Naive B cell (primary cell): ENCODE results near the gene NHP2. TPM values are rescaled to one million over a fixed set of nuclear protein-coding genes. Genes with fewer than 3 reads are reported as not detected.
"Not testable (repeated sequence)": the region's sequence is repeated elsewhere in the genome, so short reads cannot be mapped to it uniquely, and the experiment has no call there.

ENCODE experiments used
- ATAC-seq, 2 donors: fragments of 150-1000 bp; cut with Tn5 transposase; 2 replicates each; pipeline ENCODE4 v1.10.0; 2021; ENCODE audit warnings: low read depth in 2 of 2, mild to moderate bottlenecking in 2 of 2, moderate library complexity in 2 of 2
- DNase-seq: peaks from one replicate; pipeline ENCODE4 v3.0.0; 2022
- H3K27ac Mint-ChIP-seq, 6 donors: one replicate each; pipeline ENCODE4 v1.8.0; 2020 to 2022; ENCODE audit warnings: mild to moderate bottlenecking in 6 of 6, mixed read lengths in 6 of 6, moderate library complexity in 5 of 6, inconsistent platforms in 2 of 6
- H3K27me3 Mint-ChIP-seq, 3 donors: one replicate each; pipeline ENCODE4 v1.8.0; 2021 to 2022; ENCODE audit warnings: mixed read lengths in 3 of 3, mild to moderate bottlenecking in 1 of 3
- H3K36me3 Mint-ChIP-seq, 2 donors: one replicate each; pipeline ENCODE4 v1.8.0; 2020 to 2022; ENCODE audit warnings: mixed read lengths in 2 of 2, inconsistent platforms in 1 of 2, mild to moderate bottlenecking in 1 of 2
- H3K4me1 Mint-ChIP-seq, 3 donors: one replicate each; pipeline ENCODE4 v1.8.0; 2020 to 2022; ENCODE audit warnings: mixed read lengths in 3 of 3, inconsistent platforms in 1 of 3, mild to moderate bottlenecking in 1 of 3, moderate library complexity in 1 of 3
- H3K4me3 Mint-ChIP-seq, 8 donors: one replicate each; pipeline ENCODE4 v1.8.0; 2020 to 2022; ENCODE audit warnings: mild to moderate bottlenecking in 8 of 8, mixed read lengths in 8 of 8, moderate library complexity in 8 of 8, inconsistent platforms in 2 of 8
- H3K9me3 Mint-ChIP-seq, 7 donors: one replicate each; pipeline ENCODE4 v1.8.0; 2020 to 2022; ENCODE audit warnings: mixed read lengths in 7 of 7, mild to moderate bottlenecking in 5 of 7, inconsistent platforms in 2 of 7, moderate library complexity in 1 of 7
- polyA plus RNA-seq, 6 donors: library from polyadenylated mRNA; unstranded; fragments of 300-500 nt; fragmentation: Illumina TruSeq; gene quantifications; one replicate each; pipeline ENCODE4 v1.2.3, GENCODE V29; 2021; ENCODE audit warnings: low read depth in 6 of 6

Gene NHP2
- polyA plus RNA-seq = 100 to 1,000 TPM; 212 to 320 (median 229) TPM

GRCh38 chr5:178153530-178154340 lies at the start of gene NHP2:
TSS of gene NHP2 (minus strand) at chr5:178153885. CDS start at chr5:178153817, 68 bp downstream.
- H3K4me3 Mint-ChIP-seq = peak within 1 kb of the TSS; percentile 91 to 98 (median 98)
- peak; percentile 97 to 98 for ATAC-seq
- H3K36me3 Mint-ChIP-seq = peaks cover 0 to 1% of the 10 kb centered on the region in 2 donors
- no peaks in the 10 kb centered on the region for H3K9me3 Mint-ChIP-seq
- peak within 1 kb of the TSS; percentile 87 to 97 (median 94) for H3K27ac Mint-ChIP-seq
- DNase-seq = peak; percentile 94
- peaks cover 30 to 40% (median 35%) of the 10 kb centered on the region in 3 donors for H3K4me1 Mint-ChIP-seq
- H3K27me3 Mint-ChIP-seq = no peaks in the 10 kb centered on the region

GRCh38 chr5:178202541-178202940 lies 48.9 kb upstream of the NHP2 start:
- Mint-ChIP-seq H3K27ac (peak overlapping the region in 1 of 6 donors; percentile 42), H3K9me3 (peaks cover 0 to 3% (median 0%) of the 10 kb centered on the region in 7 donors), H3K4me1 (peaks cover 13 to 24% (median 20%) of the 10 kb centered on the region in 3 donors), H3K36me3 (peaks cover 0 to 7% of the 10 kb centered on the region in 2 donors), H3K4me3 (peak overlapping the region; percentile 2 to 86 (median 76)), H3K27me3 (peaks cover 0 to 5% (median 0%) of the 10 kb centered on the region in 3 donors)
- ATAC-seq (no peak), DNase-seq (no peak)

- peaks cover 0 to 7% of the 10 kb centered on the region in 2 donors for H3K36me3 Mint-ChIP-seq
- H3K27ac Mint-ChIP-seq = no peak overlapping the region
- H3K4me1 Mint-ChIP-seq = peaks cover 13 to 18% (median 15%) of the 10 kb centered on the region in 3 donors
- ATAC-seq (no peak), DNase-seq (no peak)
- peaks cover 0 to 5% (median 0%) of the 10 kb centered on the region in 3 donors for H3K27me3 Mint-ChIP-seq
- peaks cover 0 to 3% (median 0%) of the 10 kb centered on the region in 7 donors for H3K9me3 Mint-ChIP-seq
- peak overlapping the region in 3 of 8 donors; percentile 29 to 74 (median 64) for H3K4me3 Mint-ChIP-seq
Observed at GRCh38 chr5:178201927-178202235, 48.2 kb upstream of the NHP2 start.

- peaks cover 0 to 5% (median 0%) of the 10 kb centered on the region in 3 donors for H3K27me3 Mint-ChIP-seq
- H3K27ac Mint-ChIP-seq = no peak overlapping the region
Observed at GRCh38 chr5:178201221-178201926, 47.7 kb upstream of the NHP2 start.

GRCh38 chr5:178199581-178200434 lies 46.1 kb upstream of the NHP2 start:
- no peak overlapping the region for H3K27ac Mint-ChIP-seq
- peak overlapping the region in 2 of 8 donors; percentile 56 to 69 for H3K4me3 Mint-ChIP-seq
- peaks cover 0 to 5% (median 4%) of the 10 kb centered on the region in 3 donors for H3K4me1 Mint-ChIP-seq
- ATAC-seq (no peak), DNase-seq (no peak)
- peaks cover 0 to 11% (median 3%) of the 10 kb centered on the region in 3 donors for H3K27me3 Mint-ChIP-seq
- peaks cover 0 to 3% (median 0%) of the 10 kb centered on the region in 7 donors for H3K9me3 Mint-ChIP-seq
- peaks cover 0 to 7% of the 10 kb centered on the region in 2 donors for H3K36me3 Mint-ChIP-seq

More at GRCh38 chr5:178201221-178201926, 47.7 kb upstream of the NHP2 start:
- peak overlapping the region in 2 of 8 donors; percentile 64 to 74 for H3K4me3 Mint-ChIP-seq
- H3K36me3 Mint-ChIP-seq = peaks cover 0 to 7% of the 10 kb centered on the region in 2 donors
- peaks cover 0 to 3% (median 0%) of the 10 kb centered on the region in 7 donors for H3K9me3 Mint-ChIP-seq
- H3K4me1 Mint-ChIP-seq = peaks cover 10 to 13% (median 10%) of the 10 kb centered on the region in 3 donors
- ATAC-seq = no peak
- DNase-seq = no peak

- Mint-ChIP-seq H3K4me3 (peak overlapping the region in 1 of 8 donors; percentile 60), H3K9me3 (no peaks in the 10 kb centered on the region), H3K4me1 (no peaks in the 10 kb centered on the region), H3K27ac (peak overlapping the region in 1 of 6 donors; percentile 56), H3K36me3 (no peaks in the 10 kb centered on the region), H3K27me3 (peaks cover 6 to 16% (median 12%) of the 10 kb centered on the region in 3 donors)
- ATAC-seq (no peak), DNase-seq (no peak)
Observed at GRCh38 chr5:178198706-178199105, 45.0 kb upstream of the NHP2 start.

GRCh38 chr5:178198151-178198550 lies 44.5 kb upstream of the NHP2 start:
- ATAC-seq = not testable (repeated sequence)

GRCh38 chr5:178196986-178197385 lies 43.3 kb upstream of the NHP2 start:
- Mint-ChIP-seq H3K27me3 (peaks cover 16 to 33% (median 28%) of the 10 kb centered on the region in 3 donors), H3K4me1 (no peaks in the 10 kb centered on the region), H3K9me3 (no peaks in the 10 kb centered on the region), H3K36me3 (no peaks in the 10 kb centered on the region), H3K4me3 (no peak overlapping the region), H3K27ac (no peak overlapping the region)
- ATAC-seq (no peak), DNase-seq (no peak)

More at GRCh38 chr5:178198151-178198550, 44.5 kb upstream of the NHP2 start:
- DNase-seq, H3K9me3 Mint-ChIP-seq, H3K36me3 Mint-ChIP-seq, H3K27ac Mint-ChIP-seq, H3K4me1 Mint-ChIP-seq, H3K4me3 Mint-ChIP-seq: not testable (repeated sequence)
- H3K27me3 Mint-ChIP-seq = peaks cover 11 to 21% (median 18%) of the 10 kb centered on the region in 3 donors

- ATAC-seq (no peak), DNase-seq (no peak)
- peak overlapping the region in 1 of 8 donors; percentile 47 for H3K4me3 Mint-ChIP-seq
Observed at GRCh38 chr5:178196281-178196812, 42.7 kb upstream of the NHP2 start.

GRCh38 chr5:178194026-178194425 lies 40.3 kb upstream of the NHP2 start:
- DNase-seq (no peak), ATAC-seq (no peak)
- no peak overlapping the region for H3K4me3 Mint-ChIP-seq
- H3K27ac Mint-ChIP-seq = no peak overlapping the region
- no peaks in the 10 kb centered on the region for H3K4me1 Mint-ChIP-seq
- H3K9me3 Mint-ChIP-seq = peaks cover 0 to 2% (median 0%) of the 10 kb centered on the region in 7 donors
- H3K27me3 Mint-ChIP-seq = peaks cover 16 to 38% (median 35%) of the 10 kb centered on the region in 3 donors
- H3K36me3 Mint-ChIP-seq = no peaks in the 10 kb centered on the region

More at GRCh38 chr5:178196281-178196812, 42.7 kb upstream of the NHP2 start:
- peaks cover 16 to 33% (median 29%) of the 10 kb centered on the region in 3 donors for H3K27me3 Mint-ChIP-seq
- no peak overlapping the region for H3K27ac Mint-ChIP-seq
- no peaks in the 10 kb centered on the region for H3K36me3 Mint-ChIP-seq
- no peaks in the 10 kb centered on the region for H3K4me1 Mint-ChIP-seq
- H3K9me3 Mint-ChIP-seq = no peaks in the 10 kb centered on the region

GRCh38 chr5:178193251-178193809 lies 39.6 kb upstream of the NHP2 start:
- Mint-ChIP-seq H3K4me3 (no peak overlapping the region), H3K27ac (no peak overlapping the region), H3K4me1 (no peaks in the 10 kb centered on the region), H3K9me3 (peaks cover 0 to 2% (median 0%) of the 10 kb centered on the region in 7 donors), H3K27me3 (peaks cover 19 to 42% (median 42%) of the 10 kb centered on the region in 3 donors), H3K36me3 (no peaks in the 10 kb centered on the region)
- no peak for DNase-seq
- ATAC-seq = no peak

- ATAC-seq (no peak), DNase-seq (no peak)
- Mint-ChIP-seq H3K4me1 (no peaks in the 10 kb centered on the region), H3K27ac (no peak overlapping the region), H3K36me3 (no peaks in the 10 kb centered on the region), H3K27me3 (peaks cover 21 to 44% (median 44%) of the 10 kb centered on the region in 3 donors), H3K4me3 (no peak overlapping the region), H3K9me3 (peaks cover 0 to 2% (median 0%) of the 10 kb centered on the region in 7 donors)
Observed at GRCh38 chr5:178192787-178193186, 39.1 kb upstream of the NHP2 start.
